GM23338 (cell line): ENCODE data around the gene KLF14. TPM values are rescaled to one million over a fixed set of nuclear protein-coding genes. Genes with fewer than 3 reads are reported as not detected.
A peak's percentile ranks its signal among the peaks of the same experiment; 100 is the strongest.

Experiments
- ATAC-seq: fragments of 200-7000 bp; cut with Tn5 transposase; 3 replicates; pipeline ENCODE4 v1.9.1; 2020
- DNase-seq: peaks from one replicate; pipeline ENCODE4 v3.0.0-alpha.2; 2015; ENCODE audit warnings: low spot score
- H2AFZ ChIP-seq: fragments of 200-600 bp; sonication (generic); 2 replicates; pipeline ENCODE4 v1.8.0; 2016; ENCODE audit warnings: antibody characterized with exemption, mild to moderate bottlenecking, moderate library complexity
- H3F3A ChIP-seq: fragments of 200-600 bp; sonication (generic); replicated peaks from 2 replicates; pipeline ENCODE4 v1.8.0; 2017; ENCODE audit warnings: antibody characterized with exemption, mixed run types, low read depth
- H3K27ac ChIP-seq: fragments of 200-600 bp; sonication (generic); 2 replicates; pipeline ENCODE4 v1.6.1; 2016; ENCODE audit warnings: low read depth
- H3K27me3 ChIP-seq: fragments of 200-600 bp; sonication (generic); 2 replicates; pipeline ENCODE4 v1.8.0; 2016; ENCODE audit warnings: mild to moderate bottlenecking, mixed run types, moderate library complexity; ENCODE audit not compliant: insufficient read depth
- H3K36me3 ChIP-seq: fragments of 200-600 bp; sonication (generic); 2 replicates; pipeline ENCODE4 v1.8.0; 2016; ENCODE audit warnings: mild to moderate bottlenecking; ENCODE audit not compliant: insufficient read depth
- H3K4me1 ChIP-seq: fragments of 200-600 bp; sonication (generic); 2 replicates; pipeline ENCODE4 v1.8.0; 2016; ENCODE audit warnings: mild to moderate bottlenecking, moderate library complexity; ENCODE audit not compliant: insufficient read depth
- H3K4me2 ChIP-seq: fragments of 200-600 bp; sonication (generic); 2 replicates; pipeline ENCODE4 v1.7.1; 2017; ENCODE audit warnings: mixed run types
- H3K4me3 ChIP-seq: fragments of 200-600 bp; sonication (generic); 2 replicates; pipeline ENCODE4 v1.6.1; 2016; ENCODE audit warnings: mixed run types
- H3K79me2 ChIP-seq: fragments of 200-600 bp; sonication (generic); replicated peaks from 2 replicates; pipeline ENCODE4 v1.8.0; 2017; ENCODE audit warnings: mild to moderate bottlenecking; ENCODE audit not compliant: insufficient read depth
- H3K9me2 ChIP-seq: fragments of 200-600 bp; sonication (generic); 2 replicates; pipeline ENCODE4 v1.8.0; 2017; ENCODE audit not compliant: insufficient read depth
- H4K20me1 ChIP-seq: fragments of 200-600 bp; sonication (generic); replicated peaks from 2 replicates; pipeline ENCODE4 v1.8.0; 2017; ENCODE audit warnings: mild to moderate bottlenecking; ENCODE audit not compliant: insufficient read depth
- H3K27ac Mint-ChIP-seq: 2 replicates; pipeline ENCODE4 v1.8.0; 2020; ENCODE audit warnings: inconsistent platforms, mild to moderate bottlenecking, moderate library complexity, mixed read lengths
- H3K27me3 Mint-ChIP-seq: 3 replicates; pipeline ENCODE4 v1.8.0; 2022; ENCODE audit warnings: low read depth, mild to moderate bottlenecking, moderate library complexity, mixed read lengths, inconsistent platforms; ENCODE audit not compliant: insufficient read depth, poor library complexity
- H3K36me3 Mint-ChIP-seq: 3 replicates; pipeline ENCODE4 v1.8.0; 2021; ENCODE audit warnings: low read depth, mild to moderate bottlenecking, inconsistent platforms, moderate library complexity, mixed read lengths
- H3K4me1 Mint-ChIP-seq: 3 replicates; pipeline ENCODE4 v1.8.0; 2020; ENCODE audit warnings: mild to moderate bottlenecking, inconsistent platforms, mixed read lengths
- H3K4me3 Mint-ChIP-seq: 3 replicates; pipeline ENCODE4 v1.8.0; 2021; ENCODE audit warnings: moderate library complexity, mild to moderate bottlenecking, inconsistent platforms, mixed read lengths
- H3K9me3 Mint-ChIP-seq: 3 replicates; pipeline ENCODE4 v1.8.0; 2020; ENCODE audit warnings: moderate library complexity, mild to moderate bottlenecking, inconsistent platforms, mixed read lengths
- CREB1 ChIP-seq: fragments of 250-450 bp; sonication (Bioruptor Pico); IDR thresholded peaks from 2 replicates; pipeline ENCODE4 v1.5.0; 2020; ENCODE audit warnings: low read depth, mild to moderate bottlenecking, moderate library complexity
- EZH2 ChIP-seq: fragments of 200-600 bp; sonication (generic); IDR thresholded peaks from one replicate; pipeline ENCODE4 v1.8.0; 2017; ENCODE audit warnings: antibody characterized with exemption, mild to moderate bottlenecking, low read depth; ENCODE audit not compliant: unreplicated experiment
- EZH2phosphoT487 ChIP-seq: fragments of 200-600 bp; sonication (generic); IDR thresholded peaks from one replicate; pipeline ENCODE4 v1.8.1; 2018; ENCODE audit warnings: antibody characterized with exemption; ENCODE audit not compliant: unreplicated experiment
- JUNB ChIP-seq: IDR thresholded peaks from one replicate; pipeline ENCODE4 v1.6.1; 2016; ENCODE audit warnings: antibody characterized with exemption; ENCODE audit not compliant: unreplicated experiment
- NANOG ChIP-seq: IDR thresholded peaks from 2 replicates; pipeline ENCODE4 v1.6.1; 2016; ENCODE audit warnings: antibody characterized with exemption, borderline replicate concordance
- POLR2AphosphoS5 ChIP-seq: IDR thresholded peaks from 2 replicates; pipeline ENCODE4 v1.6.1; 2016; ENCODE audit warnings: antibody characterized with exemption, low read depth
- ZNF114 ChIP-seq: fragments of 250-450 bp; sonication (Bioruptor Pico); IDR thresholded peaks from 2 replicates; pipeline ENCODE4 v1.5.0; 2020; ENCODE audit warnings: mild to moderate bottlenecking, moderate library complexity
- ZNF331 ChIP-seq: fragments of 250-450 bp; sonication (Bioruptor Pico); IDR thresholded peaks from 2 replicates; pipeline ENCODE4 v1.5.0; 2020; ENCODE audit warnings: low read depth, mild to moderate bottlenecking, moderate library complexity
- long read RNA-seq: library from polyadenylated mRNA; unstranded; transcript quantifications from one replicate; pipeline ENCODE4 v2.0.0, GENCODE V29; 2020; ENCODE audit not compliant: unreplicated experiment
- polyA plus RNA-seq: library from polyadenylated mRNA; unstranded; fragments of >200 nt; fragmentation: Nextera tagmentation; extraction: Ambion mirVana; gene quantifications from 2 replicates; pipeline ENCODE4 v1.2.1, GENCODE V29; 2016
- total RNA-seq: library from RNA; depleted of rRNA; stranded (reverse); fragments of >200 nt; shearing (Covaris generic); gene quantifications from 2 replicates; pipeline ENCODE4 v1.2.3, GENCODE V29; 2014; rRNA removed
- TF ChIP-seq, protein P1 (sequence below): fragments of 250-450 bp; sonication (Bioruptor Pico); IDR thresholded peaks from 2 replicates; pipeline ENCODE4 v1.5.0; 2020; ENCODE audit warnings: mild to moderate bottlenecking, moderate library complexity
- TF ChIP-seq, protein P2 (sequence below), 2 experiments: fragments of 200-600 bp in 1 of 2; sonication (generic) in 1 of 2; conservative IDR thresholded peaks; 2 replicates each; pipeline versions ENCODE4 v1.5.1 to v1.6.1; 2016 to 2017; ENCODE audit warnings: antibody characterized with exemption in 2 of 2, low read depth in 2 of 2, mild to moderate bottlenecking in 2 of 2, moderate library complexity in 1 of 2
- TF ChIP-seq, protein P3 (sequence below): IDR thresholded peaks from 2 replicates; pipeline ENCODE4 v1.6.1; 2016; ENCODE audit warnings: antibody characterized with exemption

KLF14 gene
- total RNA-seq (not detected in 2 replicates), polyA plus RNA-seq (not detected in 2 replicates)
- long read RNA-seq, result 0 reads

DNA sequence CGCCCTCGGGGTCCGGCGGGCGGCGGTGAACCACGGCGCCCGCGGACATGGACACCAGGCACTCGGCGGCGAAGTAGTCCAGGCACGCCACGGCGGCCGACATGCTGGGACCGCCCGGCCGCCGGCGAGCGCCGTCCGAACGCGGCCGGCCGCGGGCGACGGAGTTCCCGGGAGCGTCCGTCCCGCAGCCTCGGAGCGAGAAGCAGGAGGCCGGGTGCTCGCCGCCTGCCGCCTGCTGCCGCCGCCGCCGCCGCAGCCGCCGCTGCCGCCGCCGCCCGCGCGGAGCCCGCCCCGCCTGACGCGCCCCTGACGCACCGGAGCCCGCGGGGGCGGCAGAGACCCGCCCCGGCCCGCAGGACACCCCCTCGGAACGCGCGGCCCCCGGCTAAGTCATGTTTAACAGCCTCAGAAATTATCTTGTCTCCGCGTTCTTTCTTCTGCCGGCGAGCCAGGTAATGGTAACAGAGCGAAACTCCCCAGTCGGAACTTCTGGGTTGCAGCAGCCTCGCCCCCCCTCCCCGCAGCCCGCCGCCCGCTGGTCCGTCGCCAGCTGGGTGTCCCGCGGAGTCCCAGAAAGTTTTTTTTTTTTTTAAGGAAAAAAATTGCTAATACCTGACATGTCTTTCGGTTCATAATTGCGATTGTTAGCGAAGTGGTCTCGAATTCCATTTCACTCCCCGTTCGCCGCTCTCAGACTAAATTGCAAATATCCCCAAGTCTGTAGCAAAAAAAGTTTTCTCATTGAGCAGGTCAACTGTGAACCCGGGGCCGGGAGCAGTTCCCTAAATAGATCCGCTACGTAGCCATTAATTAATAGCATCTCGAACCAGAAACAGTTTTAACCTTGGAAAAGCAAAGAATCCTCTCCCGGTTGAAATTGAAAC, at the start of gene KLF14:
TSS of gene KLF14 (minus strand) at position 277 of the 884 bp plus-strand sequence. CDS start at position 103, 174 bp downstream.
- H3K4me3 ChIP-seq, result peak within 1 kb of the TSS; percentile 56
- TF ChIP-seq ZNF331 (CRISPR knock-in tag) (no peak), ZNF114 (CRISPR knock-in tag) (no peak), EZH2 (peak; percentile 68), CREB1 (no peak)
- peak; percentile 55 for DNase-seq
- peak within 1 kb of the TSS; percentile 79 for H3K4me3 Mint-ChIP-seq
- H3K27ac ChIP-seq, result no peak within 1 kb of the TSS
- peaks cover 92% of the 10 kb centered on the region for H3K27me3 ChIP-seq
- peak within 1 kb of the TSS; percentile 79 for H3K4me2 ChIP-seq
- H3K79me2 ChIP-seq, result no peaks in the 10 kb centered on the region
- H3K27me3 Mint-ChIP-seq, result peaks cover 62% of the 10 kb centered on the region
- H3K9me3 Mint-ChIP-seq, result peaks cover 4% of the 10 kb centered on the region; the same call in 2 of the 3 replicates
- H3K4me1 ChIP-seq, result peaks cover 6% of the 10 kb centered on the region; the same call in 1 of the 2 replicates
- H4K20me1 ChIP-seq, result no peaks in the 10 kb centered on the region
- H3K36me3 ChIP-seq, result no peaks in the 10 kb centered on the region
- peaks cover 4% of the 10 kb centered on the region; the same call in 1 of the 3 replicates for H3K4me1 Mint-ChIP-seq
- no peaks in the 10 kb centered on the region for H3K9me2 ChIP-seq
- no peak within 1 kb of the TSS for H3K27ac Mint-ChIP-seq
- peak within 1 kb of the TSS; percentile 98 for H2AFZ ChIP-seq
- no peaks in the 10 kb centered on the region for H3F3A ChIP-seq
- peak; percentile 32 for ATAC-seq
- H3K36me3 Mint-ChIP-seq, result no peaks in the 10 kb centered on the region

DNA sequence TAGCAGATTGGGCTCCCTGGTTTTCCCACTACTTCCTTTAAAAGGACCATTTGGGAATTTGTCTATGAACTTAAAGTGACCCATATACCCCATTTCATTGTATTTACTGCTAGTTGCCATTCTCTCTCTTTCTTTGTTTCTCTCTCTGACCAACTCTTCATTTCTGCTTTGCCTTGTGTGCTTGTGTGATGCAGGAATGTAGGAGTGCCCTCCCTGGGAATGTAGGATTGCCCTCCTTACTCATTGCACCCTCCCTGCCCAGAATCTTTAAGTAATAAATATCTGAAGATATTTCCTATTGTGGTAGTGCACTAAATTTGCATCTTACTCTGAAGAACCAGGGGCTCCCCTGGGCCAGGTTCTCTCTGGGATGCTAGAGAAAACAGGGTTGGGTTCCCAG, 47.3 kb upstream of the KLF14 start:
- no peaks in the 10 kb centered on the region for H3K79me2 ChIP-seq
- H3K27ac Mint-ChIP-seq, result no peak overlapping the region
- no peaks in the 10 kb centered on the region for H3K36me3 ChIP-seq
- H3K27me3 ChIP-seq, result no peaks in the 10 kb centered on the region
- H3K9me3 Mint-ChIP-seq, result peaks cover 5% of the 10 kb centered on the region; the same call in 2 of the 3 replicates
- H3K4me3 ChIP-seq, result no peak overlapping the region
- H3K4me2 ChIP-seq, result no peak overlapping the region
- H3K4me3 Mint-ChIP-seq, result no peak overlapping the region
- H4K20me1 ChIP-seq, result no peaks in the 10 kb centered on the region
- no peaks in the 10 kb centered on the region; the same call in 2 of the 3 replicates for H3K36me3 Mint-ChIP-seq
- peak overlapping the region; percentile 7; the same call in 1 of the 2 replicates for H2AFZ ChIP-seq
- H3K9me2 ChIP-seq, result no peaks in the 10 kb centered on the region
- ATAC-seq (peak; percentile 38; the same call in 1 of the 3 replicates), DNase-seq (peak; percentile 22)
- H3K27me3 Mint-ChIP-seq, result no peaks in the 10 kb centered on the region
- H3F3A ChIP-seq, result no peaks in the 10 kb centered on the region
- peaks cover 10% of the 10 kb centered on the region for H3K4me1 Mint-ChIP-seq
- no peak overlapping the region for H3K27ac ChIP-seq
- H3K4me1 ChIP-seq, result no peaks in the 10 kb centered on the region
- TF ChIP-seq NANOG (no peak), POLR2AphosphoS5 (no peak), CREB1 (no peak), JUNB (no peak), ZNF331 (CRISPR knock-in tag) (no peak), EZH2phosphoT487 (no peak)
- TF ChIP-seq, protein P1, sequence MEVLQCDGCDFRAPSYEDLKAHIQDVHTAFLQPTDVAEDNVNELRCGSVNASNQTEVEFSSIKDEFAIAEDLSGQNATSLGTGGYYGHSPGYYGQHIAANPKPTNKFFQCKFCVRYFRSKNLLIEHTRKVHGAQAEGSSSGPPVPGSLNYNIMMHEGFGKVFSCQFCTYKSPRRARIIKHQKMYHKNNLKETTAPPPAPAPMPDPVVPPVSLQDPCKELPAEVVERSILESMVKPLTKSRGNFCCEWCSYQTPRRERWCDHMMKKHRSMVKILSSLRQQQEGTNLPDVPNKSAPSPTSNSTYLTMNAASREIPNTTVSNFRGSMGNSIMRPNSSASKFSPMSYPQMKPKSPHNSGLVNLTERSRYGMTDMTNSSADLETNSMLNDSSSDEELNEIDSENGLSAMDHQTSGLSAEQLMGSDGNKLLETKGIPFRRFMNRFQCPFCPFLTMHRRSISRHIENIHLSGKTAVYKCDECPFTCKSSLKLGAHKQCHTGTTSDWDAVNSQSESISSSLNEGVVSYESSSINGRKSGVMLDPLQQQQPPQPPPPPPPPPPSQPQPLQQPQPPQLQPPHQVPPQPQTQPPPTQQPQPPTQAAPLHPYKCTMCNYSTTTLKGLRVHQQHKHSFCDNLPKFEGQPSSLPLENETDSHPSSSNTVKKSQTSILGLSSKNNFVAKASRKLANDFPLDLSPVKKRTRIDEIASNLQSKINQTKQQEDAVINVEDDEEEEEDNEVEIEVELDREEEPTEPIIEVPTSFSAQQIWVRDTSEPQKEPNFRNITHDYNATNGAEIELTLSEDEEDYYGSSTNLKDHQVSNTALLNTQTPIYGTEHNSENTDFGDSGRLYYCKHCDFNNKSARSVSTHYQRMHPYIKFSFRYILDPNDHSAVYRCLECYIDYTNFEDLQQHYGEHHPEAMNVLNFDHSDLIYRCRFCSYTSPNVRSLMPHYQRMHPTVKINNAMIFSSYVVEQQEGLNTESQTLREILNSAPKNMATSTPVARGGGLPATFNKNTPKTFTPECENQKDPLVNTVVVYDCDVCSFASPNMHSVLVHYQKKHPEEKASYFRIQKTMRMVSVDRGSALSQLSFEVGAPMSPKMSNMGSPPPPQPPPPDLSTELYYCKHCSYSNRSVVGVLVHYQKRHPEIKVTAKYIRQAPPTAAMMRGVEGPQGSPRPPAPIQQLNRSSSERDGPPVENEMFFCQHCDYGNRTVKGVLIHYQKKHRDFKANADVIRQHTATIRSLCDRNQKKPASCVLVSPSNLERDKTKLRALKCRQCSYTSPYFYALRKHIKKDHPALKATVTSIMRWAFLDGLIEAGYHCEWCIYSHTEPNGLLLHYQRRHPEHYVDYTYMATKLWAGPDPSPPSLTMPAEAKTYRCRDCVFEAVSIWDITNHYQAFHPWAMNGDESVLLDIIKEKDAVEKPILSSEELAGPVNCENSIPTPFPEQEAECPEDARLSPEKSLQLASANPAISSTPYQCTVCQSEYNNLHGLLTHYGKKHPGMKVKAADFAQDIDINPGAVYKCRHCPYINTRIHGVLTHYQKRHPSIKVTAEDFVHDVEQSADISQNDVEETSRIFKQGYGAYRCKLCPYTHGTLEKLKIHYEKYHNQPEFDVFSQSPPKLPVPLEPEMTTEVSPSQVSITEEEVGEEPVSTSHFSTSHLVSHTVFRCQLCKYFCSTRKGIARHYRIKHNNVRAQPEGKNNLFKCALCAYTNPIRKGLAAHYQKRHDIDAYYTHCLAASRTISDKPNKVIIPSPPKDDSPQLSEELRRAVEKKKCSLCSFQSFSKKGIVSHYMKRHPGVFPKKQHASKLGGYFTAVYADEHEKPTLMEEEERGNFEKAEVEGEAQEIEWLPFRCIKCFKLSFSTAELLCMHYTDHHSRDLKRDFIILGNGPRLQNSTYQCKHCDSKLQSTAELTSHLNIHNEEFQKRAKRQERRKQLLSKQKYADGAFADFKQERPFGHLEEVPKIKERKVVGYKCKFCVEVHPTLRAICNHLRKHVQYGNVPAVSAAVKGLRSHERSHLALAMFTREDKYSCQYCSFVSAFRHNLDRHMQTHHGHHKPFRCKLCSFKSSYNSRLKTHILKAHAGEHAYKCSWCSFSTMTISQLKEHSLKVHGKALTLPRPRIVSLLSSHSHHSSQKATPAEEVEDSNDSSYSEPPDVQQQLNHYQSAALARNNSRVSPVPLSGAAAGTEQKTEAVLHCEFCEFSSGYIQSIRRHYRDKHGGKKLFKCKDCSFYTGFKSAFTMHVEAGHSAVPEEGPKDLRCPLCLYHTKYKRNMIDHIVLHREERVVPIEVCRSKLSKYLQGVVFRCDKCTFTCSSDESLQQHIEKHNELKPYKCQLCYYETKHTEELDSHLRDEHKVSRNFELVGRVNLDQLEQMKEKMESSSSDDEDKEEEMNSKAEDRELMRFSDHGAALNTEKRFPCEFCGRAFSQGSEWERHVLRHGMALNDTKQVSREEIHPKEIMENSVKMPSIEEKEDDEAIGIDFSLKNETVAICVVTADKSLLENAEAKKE, result no peak
- TF ChIP-seq, protein P2, sequence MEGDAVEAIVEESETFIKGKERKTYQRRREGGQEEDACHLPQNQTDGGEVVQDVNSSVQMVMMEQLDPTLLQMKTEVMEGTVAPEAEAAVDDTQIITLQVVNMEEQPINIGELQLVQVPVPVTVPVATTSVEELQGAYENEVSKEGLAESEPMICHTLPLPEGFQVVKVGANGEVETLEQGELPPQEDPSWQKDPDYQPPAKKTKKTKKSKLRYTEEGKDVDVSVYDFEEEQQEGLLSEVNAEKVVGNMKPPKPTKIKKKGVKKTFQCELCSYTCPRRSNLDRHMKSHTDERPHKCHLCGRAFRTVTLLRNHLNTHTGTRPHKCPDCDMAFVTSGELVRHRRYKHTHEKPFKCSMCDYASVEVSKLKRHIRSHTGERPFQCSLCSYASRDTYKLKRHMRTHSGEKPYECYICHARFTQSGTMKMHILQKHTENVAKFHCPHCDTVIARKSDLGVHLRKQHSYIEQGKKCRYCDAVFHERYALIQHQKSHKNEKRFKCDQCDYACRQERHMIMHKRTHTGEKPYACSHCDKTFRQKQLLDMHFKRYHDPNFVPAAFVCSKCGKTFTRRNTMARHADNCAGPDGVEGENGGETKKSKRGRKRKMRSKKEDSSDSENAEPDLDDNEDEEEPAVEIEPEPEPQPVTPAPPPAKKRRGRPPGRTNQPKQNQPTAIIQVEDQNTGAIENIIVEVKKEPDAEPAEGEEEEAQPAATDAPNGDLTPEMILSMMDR (conservative IDR thresholded peaks at IDR 0.05; ENCODE audit: low read depth in 2 of 2), result no peak
- TF ChIP-seq, protein P3, sequence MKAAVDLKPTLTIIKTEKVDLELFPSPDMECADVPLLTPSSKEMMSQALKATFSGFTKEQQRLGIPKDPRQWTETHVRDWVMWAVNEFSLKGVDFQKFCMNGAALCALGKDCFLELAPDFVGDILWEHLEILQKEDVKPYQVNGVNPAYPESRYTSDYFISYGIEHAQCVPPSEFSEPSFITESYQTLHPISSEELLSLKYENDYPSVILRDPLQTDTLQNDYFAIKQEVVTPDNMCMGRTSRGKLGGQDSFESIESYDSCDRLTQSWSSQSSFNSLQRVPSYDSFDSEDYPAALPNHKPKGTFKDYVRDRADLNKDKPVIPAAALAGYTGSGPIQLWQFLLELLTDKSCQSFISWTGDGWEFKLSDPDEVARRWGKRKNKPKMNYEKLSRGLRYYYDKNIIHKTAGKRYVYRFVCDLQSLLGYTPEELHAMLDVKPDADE, result no peak
